HG03521 (cell line): ENCODE measurements around the gene FOXN4.

ENCODE experiments used
- ATAC-seq: cut with Tn5 transposase; IDR thresholded peaks from one replicate; pipeline ENCODE4 v1.9.1; 2021; ENCODE audit warnings: mild to moderate bottlenecking, moderate library complexity; ENCODE audit not compliant: unreplicated experiment

FOXN4 gene

GRCh38 chr12:109286252-109286651, 22.8 kb downstream of the FOXN4 start:
- no peak for ATAC-seq

GRCh38 chr12:109284392-109284791, 24.7 kb downstream of the FOXN4 start:
- ATAC-seq = no peak

- ATAC-seq = no peak
Observed at GRCh38 chr12:109281452-109281851, 27.6 kb downstream of the FOXN4 start.

GRCh38 chr12:109279525-109279924, 29.6 kb downstream of the FOXN4 start:
- ATAC-seq = no peak

GRCh38 chr12:109278912-109279311, 30.2 kb downstream of the FOXN4 start:
- ATAC-seq = no peak

- ATAC-seq = no peak
Observed at GRCh38 chr12:109277899-109278762, 31.0 kb downstream of the FOXN4 start.

- ATAC-seq = no peak
Observed at GRCh38 chr12:109277255-109277898, 31.7 kb downstream of the FOXN4 start.

GRCh38 chr12:109276160-109276559, 32.9 kb downstream of the FOXN4 start:
- no peak for ATAC-seq

GRCh38 chr12:109275173-109275572, 33.9 kb downstream of the FOXN4 start:
- no peak for ATAC-seq

GRCh38 chr12:109274381-109274780, 34.7 kb downstream of the FOXN4 start:
- ATAC-seq = no peak

GRCh38 chr12:109273354-109273753, 35.7 kb downstream of the FOXN4 start:
- ATAC-seq = no peak

- no peak for ATAC-seq
Observed at GRCh38 chr12:109271418-109271817, 37.7 kb downstream of the FOXN4 start.

- ATAC-seq = no peak
Observed at GRCh38 chr12:109270494-109270893, 38.6 kb downstream of the FOXN4 start.

GRCh38 chr12:109269428-109269827, 39.7 kb downstream of the FOXN4 start:
- no peak for ATAC-seq

GRCh38 chr12:109268896-109269295, 40.2 kb downstream of the FOXN4 start:
- ATAC-seq = no peak

- no peak for ATAC-seq
Observed at GRCh38 chr12:109267361-109267760, 41.7 kb downstream of the FOXN4 start.

- ATAC-seq = no peak
Observed at GRCh38 chr12:109266106-109266879, 42.8 kb downstream of the FOXN4 start.

GRCh38 chr12:109264943-109265650, 44.0 kb downstream of the FOXN4 start:
- no peak for ATAC-seq

GRCh38 chr12:109264095-109264942, 44.8 kb downstream of the FOXN4 start:
- no peak for ATAC-seq

- no peak for ATAC-seq
Observed at GRCh38 chr12:109263439-109263838, 45.6 kb downstream of the FOXN4 start.
